Renal pelvis (tissue), 4 donors: ENCODE measurements around the gene NAT14. TPM values are rescaled to one million over a fixed set of nuclear protein-coding genes. Genes with fewer than 3 reads are reported as not detected.

Experiments
- DNase-seq: peaks from one replicate; pipeline ENCODE4 v3.0.0-alpha.2; 2013
- polyA plus RNA-seq, 3 donors: library from polyadenylated mRNA; unstranded; fragments of 120-200 nt; gene quantifications; one replicate each; pipeline ENCODE4 v1.2.1, GENCODE V29; 2013; ENCODE audit not compliant: insufficient read length in 3 of 3

Gene NAT14
- polyA plus RNA-seq, 3 donors: 45.7 to 58.9 (median 58.8) TPM

- DNase-seq: no peak
Observed at GRCh38 chr19:55483706-55484592, 1.0 kb upstream of the NAT14 start.

DNA sequence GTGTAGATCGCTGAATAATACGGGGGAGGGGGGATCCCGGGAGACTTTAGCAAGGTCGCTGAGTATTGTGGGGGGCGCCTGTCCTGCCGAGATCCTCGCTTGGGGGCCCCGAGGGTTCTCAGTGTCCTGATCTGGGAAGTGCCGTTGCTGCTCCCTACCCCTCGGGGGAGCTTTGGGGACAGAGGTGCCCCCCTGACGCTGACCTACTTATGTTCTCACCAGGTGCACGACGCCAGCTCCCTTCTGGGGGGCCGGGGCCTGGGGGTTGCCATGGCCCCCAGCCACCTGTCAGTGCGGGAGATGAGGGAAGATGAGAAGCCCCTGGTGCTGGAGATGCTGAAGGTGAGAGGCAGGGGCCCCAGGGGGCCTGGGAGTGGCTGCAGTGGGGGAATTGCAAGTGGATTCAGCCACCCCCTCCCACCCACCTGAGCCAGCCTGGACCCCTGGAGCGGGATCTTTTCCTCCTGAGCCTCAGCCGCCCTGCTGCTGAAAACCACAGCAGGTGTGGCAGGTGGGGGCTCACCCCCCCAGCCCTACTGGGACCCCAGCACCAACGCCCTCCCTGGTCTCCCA is 537 bp downstream of the NAT14 start:
- DNase-seq: no peak

DNA sequence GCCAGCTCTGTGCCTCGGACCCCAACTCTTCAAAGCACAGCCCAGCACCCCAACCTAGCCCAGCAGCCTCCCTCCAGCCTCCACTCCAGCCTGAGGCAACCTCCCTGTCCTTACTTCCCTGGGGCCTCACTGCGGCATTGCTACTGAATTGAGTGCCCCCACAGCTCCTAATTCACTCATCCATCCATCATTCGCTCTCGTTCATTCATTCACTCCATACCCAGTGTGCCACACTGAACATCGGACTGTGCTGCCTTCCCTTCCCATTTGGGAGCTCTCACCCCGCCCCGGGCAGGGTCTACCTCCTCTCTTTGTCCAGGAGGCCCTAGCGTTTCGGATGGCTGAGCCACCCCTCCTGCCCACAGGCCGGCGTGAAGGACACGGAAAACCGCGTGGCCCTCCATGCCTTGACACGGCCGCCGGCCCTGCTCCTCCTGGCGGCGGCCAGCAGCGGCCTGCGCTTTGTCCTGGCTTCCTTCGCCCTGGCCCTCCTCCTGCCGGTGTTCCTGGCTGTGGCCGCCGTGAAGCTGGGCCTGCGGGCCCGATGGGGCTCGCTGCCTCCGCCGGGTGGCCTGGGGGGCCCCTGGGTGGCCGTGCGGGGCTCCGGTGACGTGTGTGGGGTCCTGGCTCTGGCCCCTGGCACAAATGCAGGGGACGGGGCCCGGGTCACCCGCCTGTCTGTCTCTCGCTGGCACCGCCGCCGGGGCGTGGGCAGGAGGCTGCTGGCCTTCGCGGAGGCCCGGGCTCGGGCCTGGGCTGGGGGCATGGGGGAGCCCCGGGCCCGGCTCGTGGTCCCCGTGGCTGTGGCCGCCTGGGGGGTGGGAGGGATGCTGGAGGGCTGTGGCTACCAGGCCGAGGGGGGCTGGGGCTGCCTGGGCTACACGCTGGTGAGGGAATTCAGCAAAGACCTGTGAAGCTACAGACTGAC is 1.3 kb downstream of the NAT14 start:
- no peak for DNase-seq

GRCh38 chr19:55486971-55487923 is 2.3 kb downstream of the NAT14 start:
- no peak for DNase-seq

GRCh38 chr19:55487924-55488687 is 3.1 kb downstream of the NAT14 start, which contains the start of gene SSC5D:
SSC5D (plus strand) TSS chr19:55488436; CDS start chr19:55488590, 154 bp downstream.
- DNase-seq: no peak

GRCh38 chr19:55488986-55489710 is 4.2 kb downstream of the NAT14 start:
- no peak for DNase-seq

- DNase-seq: no peak
Observed at GRCh38 chr19:55489711-55490477, 4.9 kb downstream of the NAT14 start.

GRCh38 chr19:55490478-55491432 is 5.8 kb downstream of the NAT14 start:
- DNase-seq: no peak

DNA sequence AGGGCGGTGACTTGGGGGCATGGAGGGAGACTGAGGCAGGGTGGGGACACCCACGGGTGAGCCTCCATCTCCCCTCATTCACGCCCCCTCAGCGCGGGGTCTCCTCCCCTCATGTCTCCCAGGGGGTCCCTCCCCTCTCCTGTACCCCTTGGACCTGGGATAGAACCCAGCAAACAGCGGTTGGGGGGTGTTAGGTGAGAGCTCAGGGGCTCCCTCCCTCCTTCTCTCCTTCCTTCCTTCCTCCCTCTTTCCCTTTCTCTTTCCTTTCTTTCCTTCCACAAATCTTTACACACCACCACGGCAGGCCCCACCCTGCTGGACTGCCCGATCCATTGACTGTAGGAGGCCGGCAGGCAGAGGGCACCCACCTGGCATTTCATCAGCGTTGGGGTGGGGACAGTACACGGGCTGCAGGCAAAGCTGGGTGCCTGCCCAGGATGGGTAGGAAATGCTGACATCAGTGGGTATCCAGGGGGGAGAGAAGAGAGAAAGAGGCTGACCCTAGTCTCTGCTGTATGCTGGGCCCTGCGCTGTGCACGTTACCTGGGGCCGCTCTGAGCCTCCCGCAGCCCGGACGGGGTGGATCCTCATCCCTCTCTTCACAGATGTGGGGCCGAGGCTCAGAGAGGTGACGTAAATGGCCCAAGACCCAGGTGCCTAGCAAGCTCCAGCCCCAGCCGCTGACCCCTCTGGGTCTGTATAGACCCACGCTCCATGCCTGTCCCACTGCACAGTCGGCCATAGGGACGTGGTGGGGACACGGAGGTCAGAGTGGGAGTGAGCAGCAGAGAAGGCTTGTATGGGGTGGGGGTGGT is 6.8 kb downstream of the NAT14 start:
- no peak for DNase-seq

DNA sequence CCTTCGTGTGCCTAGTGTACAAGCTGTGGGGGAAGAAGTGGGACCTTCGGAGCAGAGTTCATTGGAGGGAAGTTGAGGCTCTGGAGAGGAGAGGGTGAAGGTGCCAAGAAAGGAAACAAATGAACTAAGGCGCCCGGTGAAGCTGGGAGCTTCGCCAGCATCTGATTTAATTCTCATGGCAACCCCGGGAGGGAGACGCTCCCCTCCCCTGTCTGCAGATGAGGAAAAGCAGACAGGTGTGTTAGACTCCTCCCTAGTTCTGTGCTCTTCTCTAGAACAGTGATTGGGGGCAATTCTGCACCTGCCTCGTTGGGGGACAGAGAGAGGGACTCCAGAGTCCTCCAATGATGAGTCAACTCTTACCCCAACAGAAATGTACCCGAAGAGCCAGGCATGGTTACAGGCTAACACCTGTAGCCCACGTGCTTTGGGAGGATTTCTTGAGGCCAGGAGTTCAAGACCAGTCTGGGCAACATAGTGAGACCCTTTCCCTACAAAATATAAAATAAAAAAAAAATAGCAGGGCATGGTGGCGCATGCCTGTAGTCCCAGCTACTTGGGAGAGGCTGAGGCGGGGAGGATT is 7.5 kb downstream of the NAT14 start:
- DNase-seq: no peak

- no peak for DNase-seq
Observed at GRCh38 chr19:55493052-55493644, 8.2 kb downstream of the NAT14 start.

DNA sequence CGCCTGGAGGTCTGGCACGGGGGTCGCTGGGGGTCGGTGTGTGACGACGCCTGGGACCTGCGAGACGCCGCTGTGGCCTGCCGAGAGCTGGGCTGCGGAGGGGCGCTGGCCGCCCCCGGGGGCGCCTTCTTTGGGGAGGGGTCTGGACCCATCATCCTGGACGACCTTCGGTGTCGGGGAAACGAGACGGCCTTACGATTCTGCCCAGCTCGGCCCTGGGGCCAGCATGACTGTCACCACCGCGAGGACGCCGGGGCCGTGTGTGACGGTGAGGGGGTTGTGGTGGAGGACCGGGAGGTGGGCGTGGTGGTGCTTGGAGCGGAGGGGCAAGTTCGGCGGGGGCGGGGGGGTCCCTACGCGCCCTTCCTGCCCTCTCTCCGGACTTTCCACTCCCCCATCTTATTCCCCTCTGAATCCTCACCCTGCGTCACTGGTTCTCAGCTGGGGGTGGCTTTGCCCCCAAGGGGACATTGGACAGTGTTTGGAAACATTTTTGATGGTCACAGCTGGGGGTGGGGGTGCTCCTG is 8.7 kb downstream of the NAT14 start:
- DNase-seq: no peak

- DNase-seq: no peak
Observed at GRCh38 chr19:55494172-55494761, 9.3 kb downstream of the NAT14 start.

GRCh38 chr19:55495646-55496349 is 10.8 kb downstream of the NAT14 start:
- DNase-seq: no peak
